ENCODE results near the gene RIMS3.

GRCh38 chr1:40612345-40612831 is 53.1 kb downstream of the RIMS3 start:
- peak; percentile 92 for TF ChIP-seq CTCF (conservative IDR thresholded peaks at IDR 0.05; ENCODE audit: low read depth, low read length)
- no peak for TF ChIP-seq EZH2 (IDR thresholded peaks at IDR 0.05; ENCODE audit: low read length, unreplicated experiment)
- TF ChIP-seq EZH2phosphoT487 (IDR thresholded peaks at IDR 0.05; ENCODE audit: borderline replicate concordance, low read length): no peak
